Ishikawa (cell line): ENCODE results near the gene AFG3L2.
A peak's percentile ranks its signal among the peaks of the same experiment; 100 is the strongest.

Experiments used
- CEBPB ChIP-seq: IDR thresholded peaks from 2 replicates; pipeline ENCODE4 v1.6.1; 2012
- CREB1 ChIP-seq: IDR thresholded peaks from 2 replicates; pipeline ENCODE4 v1.6.1; 2012; ENCODE audit warnings: low read depth
- EGR1 ChIP-seq: IDR thresholded peaks from 2 replicates; pipeline ENCODE4 v1.6.1; 2012
- EP300 ChIP-seq: IDR thresholded peaks from 2 replicates; pipeline ENCODE4 v1.6.1; 2012; ENCODE audit warnings: borderline replicate concordance
- FOXM1 ChIP-seq: IDR thresholded peaks from 2 replicates; pipeline ENCODE4 v1.6.1; 2012; ENCODE audit warnings: low read depth, borderline replicate concordance
- MAX ChIP-seq: IDR thresholded peaks from 2 replicates; pipeline ENCODE4 v1.6.1; 2012
- NFIC ChIP-seq: IDR thresholded peaks from 2 replicates; pipeline ENCODE4 v1.6.1; 2012
- RAD21 ChIP-seq: IDR thresholded peaks from 2 replicates; pipeline ENCODE4 v1.6.1; 2012; ENCODE audit warnings: low read depth
- REST ChIP-seq: IDR thresholded peaks from 2 replicates; pipeline ENCODE4 v1.6.1; 2012; ENCODE audit warnings: low read depth, mild to moderate bottlenecking
- TAF1 ChIP-seq: IDR thresholded peaks from 2 replicates; pipeline ENCODE4 v1.6.1; 2012; ENCODE audit warnings: low read depth, mild to moderate bottlenecking
- TCF12 ChIP-seq: IDR thresholded peaks from 2 replicates; pipeline ENCODE4 v1.6.1; 2012; ENCODE audit warnings: low read depth
- TEAD4 ChIP-seq: IDR thresholded peaks from 2 replicates; pipeline ENCODE4 v1.6.1; 2012
- USF1 ChIP-seq: IDR thresholded peaks from 2 replicates; pipeline ENCODE4 v1.6.1; 2012
- YY1 ChIP-seq: IDR thresholded peaks from 2 replicates; pipeline ENCODE4 v1.6.1; 2012; ENCODE audit warnings: low read depth
- ZBTB7A ChIP-seq: IDR thresholded peaks from 2 replicates; pipeline ENCODE4 v1.6.1; 2012; ENCODE audit warnings: low read depth

AFG3L2 gene

DNA sequence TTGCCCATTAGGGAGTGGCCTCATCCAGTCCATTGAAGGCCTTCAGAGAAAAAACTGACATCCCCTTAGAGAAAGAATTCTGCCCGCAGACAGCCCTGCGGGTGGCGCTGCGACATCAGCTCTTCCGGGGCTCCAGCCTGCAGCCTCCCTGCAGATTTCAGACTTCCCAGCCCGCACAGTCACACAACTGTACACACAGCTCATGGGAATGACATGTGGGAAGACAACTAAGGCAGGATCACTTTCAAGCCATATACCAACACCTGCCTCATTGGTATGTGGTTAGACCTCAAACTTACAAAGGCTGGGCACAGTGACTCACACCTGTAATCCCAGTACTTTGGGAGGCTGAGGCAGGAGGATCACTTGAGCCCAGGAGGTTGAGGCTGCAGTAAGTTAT, 93.8 kb downstream of the AFG3L2 start:
- TF ChIP-seq TCF12: no peak
- TF ChIP-seq RAD21: peak; percentile 60

- no peak for TF ChIP-seq CREB1
- no peak for TF ChIP-seq RAD21
- TF ChIP-seq YY1: no peak
- no peak for TF ChIP-seq ZBTB7A
- no peak for TF ChIP-seq CEBPB
- TF ChIP-seq EGR1: no peak
Observed at GRCh38 chr18:12282442-12283039, 94.5 kb downstream of the AFG3L2 start.

- no peak for TF ChIP-seq REST
- TF ChIP-seq MAX: no peak
- no peak for TF ChIP-seq USF1
- no peak for TF ChIP-seq TEAD4
- TF ChIP-seq EGR1: no peak
- TF ChIP-seq RAD21: no peak
- no peak for TF ChIP-seq CEBPB
- TF ChIP-seq CREB1: no peak
- TF ChIP-seq TAF1: no peak
- TF ChIP-seq ZBTB7A: no peak
- no peak for TF ChIP-seq FOXM1
- TF ChIP-seq EP300: no peak
- no peak for TF ChIP-seq TCF12
- no peak for TF ChIP-seq NFIC
Observed at GRCh38 chr18:12281861-12282260, 95.2 kb downstream of the AFG3L2 start.

GRCh38 chr18:12279781-12280531, 97.1 kb downstream of the AFG3L2 start:
- TF ChIP-seq EP300: no peak
- TF ChIP-seq ZBTB7A: no peak
- no peak for TF ChIP-seq EGR1
- no peak for TF ChIP-seq USF1
